GM12878 (cell line): ENCODE data around the gene FAM210A. TPM values are rescaled to one million over a fixed set of nuclear protein-coding genes. Genes with fewer than 3 reads are reported as not detected.

Source experiments
- BRCA1 ChIP-seq: IDR thresholded peaks from 2 replicates; pipeline ENCODE4 v1.6.1; 2011; ENCODE audit warnings: low read depth, low read length, improper control_type of control experiment
- EP300 ChIP-seq, 2 experiments: fragments of 150-350 bp in 1 of 2; IDR thresholded peaks; 2 replicates each; pipeline ENCODE4 v1.6.1; 2011 to 2012; ENCODE audit warnings: low read depth in 2 of 2, low read length in 2 of 2, borderline replicate concordance in 1 of 2, improper control_type of control experiment in 1 of 2, inconsistent platforms in 1 of 2; ENCODE audit not compliant: control insufficient read depth in 1 of 2
- ESRRA ChIP-seq: IDR thresholded peaks from 2 replicates; pipeline ENCODE4 v1.6.1; 2012; ENCODE audit warnings: mild to moderate bottlenecking, low read length, improper control_type of control experiment
- FOXM1 ChIP-seq: IDR thresholded peaks from 2 replicates; pipeline ENCODE4 v1.6.1; 2012; ENCODE audit warnings: low read depth, mild to moderate bottlenecking, inconsistent platforms, low read length, moderate library complexity
- KAT2A ChIP-seq: conservative IDR thresholded peaks from 2 replicates; pipeline ENCODE4 v1.6.1; 2011; ENCODE audit warnings: low read depth, low read length; ENCODE audit not compliant: control insufficient read depth
- MYB ChIP-seq: fragments of 150-350 bp; IDR thresholded peaks from 2 replicates; pipeline ENCODE4 v1.6.1; 2014; ENCODE audit warnings: mild to moderate bottlenecking, low read depth, low read length, borderline replicate concordance
- RBBP5 ChIP-seq: fragments of 200-600 bp; sonication (generic); conservative IDR thresholded peaks from 2 replicates; pipeline ENCODE4 v1.6.1; 2016
- RCOR1 ChIP-seq: conservative IDR thresholded peaks from 2 replicates; pipeline ENCODE4 v1.6.1; 2012; ENCODE audit warnings: low read depth, low read length, improper control_type of control experiment
- RELA ChIP-seq: fragments of 450-650 bp; IDR thresholded peaks from 2 replicates; pipeline ENCODE4 v1.8.0; 2014; ENCODE audit warnings: borderline replicate concordance; ENCODE audit not compliant: partially characterized antibody
- SIN3A ChIP-seq: IDR thresholded peaks from 2 replicates; pipeline ENCODE4 v1.6.1; 2012; ENCODE audit warnings: low read depth, low read length, improper control_type of control experiment
- SPI1 ChIP-seq: IDR thresholded peaks from 2 replicates; pipeline ENCODE4 v1.6.1; 2011; ENCODE audit warnings: low read depth, mild to moderate bottlenecking, low read length, moderate library complexity, borderline replicate concordance; ENCODE audit not compliant: insufficient read depth
- YBX1 ChIP-seq: fragments of 450-650 bp; IDR thresholded peaks from 2 replicates; pipeline ENCODE4 v1.6.1; 2016; ENCODE audit warnings: antibody characterized with exemption
- ZBED1 ChIP-seq: IDR thresholded peaks from 2 replicates; pipeline ENCODE4 v1.6.1; 2016; ENCODE audit warnings: borderline replicate concordance
- ZNF207 ChIP-seq: fragments of 450-650 bp; IDR thresholded peaks from 2 replicates; pipeline ENCODE4 v1.6.1; 2014; ENCODE audit warnings: antibody characterized with exemption, mild to moderate bottlenecking, borderline replicate concordance
- polyA plus RNA-seq, 11 experiments: library from polyadenylated mRNA; depleted of rRNA in 4 of 11; unstranded in 6 of 11; stranded (reverse) in 5 of 11; fragments of >200 nt; fragmentation: Nextera tagmentation in 4 of 11; fragmentation: Illumina TruSeq in 1 of 11; extraction: Ambion mirVana in 4 of 11; extraction: Trizol in 1 of 11; gene quantifications; 1 replicate in 1 of 11; 2 replicates in 10 of 11; pipeline versions ENCODE4 v1.2.1 to v1.2.3, GENCODE V29; 2011 to 2016; ENCODE audit warnings: inconsistent platforms in 2 of 11, missing spikeins in 2 of 11, low read depth in 1 of 11
- total RNA-seq, 4 experiments: library from RNA; depleted of rRNA in 3 of 4; stranded (reverse); fragments of >200 nt in 3 of 4; fragmentation: Illumina TruSeq in 1 of 4; extraction: Trizol in 1 of 4; gene quantifications; 2 replicates each; pipeline versions ENCODE4 v1.2.1 to v1.2.3, GENCODE V29; 2013 to 2021
- TF ChIP-seq, protein P1 (sequence below): fragments of 450-650 bp; IDR thresholded peaks from 2 replicates; pipeline ENCODE4 v1.6.1; 2017; ENCODE audit warnings: mild to moderate bottlenecking, low read depth, inconsistent platforms; ENCODE audit not compliant: poor library complexity, severe bottlenecking
- TF ChIP-seq, protein P2 (sequence below): fragments of 450-650 bp; IDR thresholded peaks from 2 replicates; pipeline ENCODE4 v1.6.1; 2017; ENCODE audit warnings: antibody characterized with exemption, mild to moderate bottlenecking, moderate library complexity
- TF ChIP-seq, protein P3 (sequence below): IDR thresholded peaks from 2 replicates; pipeline ENCODE4 v1.6.1; 2011; ENCODE audit warnings: low read depth, low read length, improper control_type of control experiment, borderline replicate concordance
- TF ChIP-seq, protein P4 (sequence below): IDR thresholded peaks from 2 replicates; pipeline ENCODE4 v1.6.1; 2012; ENCODE audit warnings: low read depth, low read length, improper control_type of control experiment

FAM210A gene
- total and polyA plus RNA-seq, 10 of the 15 experiments (the other 5 are each of a cell fraction or from before 2014, with no cell fraction given), result 10.3 to 56.3 (median 17.7) TPM

DNA sequence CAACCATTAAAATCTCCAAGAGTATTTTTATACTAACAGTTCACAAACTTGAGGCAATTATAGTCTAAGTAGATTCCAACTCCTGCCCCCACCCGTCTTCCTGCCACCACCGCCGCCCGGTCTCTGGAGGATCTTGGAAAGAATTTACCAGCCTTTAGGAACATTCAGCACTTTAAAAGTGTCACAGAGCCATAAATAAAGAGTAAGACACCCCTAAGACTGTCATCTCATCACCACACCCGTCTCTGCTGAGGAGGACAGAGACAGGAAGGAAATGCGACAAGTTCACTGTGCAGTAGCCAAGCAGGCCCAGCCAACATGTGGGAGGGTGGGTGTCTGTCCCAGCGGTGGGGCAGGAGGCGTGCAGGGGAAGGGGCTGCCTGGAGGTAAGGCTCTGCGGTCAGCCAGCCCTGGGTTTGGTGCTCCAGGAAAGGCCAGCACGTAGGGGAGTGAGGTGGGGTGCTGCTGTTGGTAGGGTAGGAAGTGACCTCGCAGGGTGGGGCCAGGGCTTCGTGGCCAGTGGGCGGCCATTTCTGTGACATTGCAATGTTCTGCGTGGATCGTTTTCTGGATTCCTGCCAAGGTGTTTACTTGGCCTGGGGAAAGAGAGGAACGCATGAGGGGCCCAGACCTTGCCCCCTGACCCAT is 111.6 kb downstream of the FAM210A start (continued):
- TF ChIP-seq, protein P1, sequence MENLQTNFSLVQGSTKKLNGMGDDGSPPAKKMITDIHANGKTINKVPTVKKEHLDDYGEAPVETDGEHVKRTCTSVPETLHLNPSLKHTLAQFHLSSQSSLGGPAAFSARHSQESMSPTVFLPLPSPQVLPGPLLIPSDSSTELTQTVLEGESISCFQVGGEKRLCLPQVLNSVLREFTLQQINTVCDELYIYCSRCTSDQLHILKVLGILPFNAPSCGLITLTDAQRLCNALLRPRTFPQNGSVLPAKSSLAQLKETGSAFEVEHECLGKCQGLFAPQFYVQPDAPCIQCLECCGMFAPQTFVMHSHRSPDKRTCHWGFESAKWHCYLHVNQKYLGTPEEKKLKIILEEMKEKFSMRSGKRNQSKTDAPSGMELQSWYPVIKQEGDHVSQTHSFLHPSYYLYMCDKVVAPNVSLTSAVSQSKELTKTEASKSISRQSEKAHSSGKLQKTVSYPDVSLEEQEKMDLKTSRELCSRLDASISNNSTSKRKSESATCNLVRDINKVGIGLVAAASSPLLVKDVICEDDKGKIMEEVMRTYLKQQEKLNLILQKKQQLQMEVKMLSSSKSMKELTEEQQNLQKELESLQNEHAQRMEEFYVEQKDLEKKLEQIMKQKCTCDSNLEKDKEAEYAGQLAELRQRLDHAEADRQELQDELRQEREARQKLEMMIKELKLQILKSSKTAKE, result no peak
- TF ChIP-seq, protein P2, sequence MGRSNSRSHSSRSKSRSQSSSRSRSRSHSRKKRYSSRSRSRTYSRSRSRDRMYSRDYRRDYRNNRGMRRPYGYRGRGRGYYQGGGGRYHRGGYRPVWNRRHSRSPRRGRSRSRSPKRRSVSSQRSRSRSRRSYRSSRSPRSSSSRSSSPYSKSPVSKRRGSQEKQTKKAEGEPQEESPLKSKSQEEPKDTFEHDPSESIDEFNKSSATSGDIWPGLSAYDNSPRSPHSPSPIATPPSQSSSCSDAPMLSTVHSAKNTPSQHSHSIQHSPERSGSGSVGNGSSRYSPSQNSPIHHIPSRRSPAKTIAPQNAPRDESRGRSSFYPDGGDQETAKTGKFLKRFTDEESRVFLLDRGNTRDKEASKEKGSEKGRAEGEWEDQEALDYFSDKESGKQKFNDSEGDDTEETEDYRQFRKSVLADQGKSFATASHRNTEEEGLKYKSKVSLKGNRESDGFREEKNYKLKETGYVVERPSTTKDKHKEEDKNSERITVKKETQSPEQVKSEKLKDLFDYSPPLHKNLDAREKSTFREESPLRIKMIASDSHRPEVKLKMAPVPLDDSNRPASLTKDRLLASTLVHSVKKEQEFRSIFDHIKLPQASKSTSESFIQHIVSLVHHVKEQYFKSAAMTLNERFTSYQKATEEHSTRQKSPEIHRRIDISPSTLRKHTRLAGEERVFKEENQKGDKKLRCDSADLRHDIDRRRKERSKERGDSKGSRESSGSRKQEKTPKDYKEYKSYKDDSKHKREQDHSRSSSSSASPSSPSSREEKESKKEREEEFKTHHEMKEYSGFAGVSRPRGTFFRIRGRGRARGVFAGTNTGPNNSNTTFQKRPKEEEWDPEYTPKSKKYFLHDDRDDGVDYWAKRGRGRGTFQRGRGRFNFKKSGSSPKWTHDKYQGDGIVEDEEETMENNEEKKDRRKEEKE, result no peak
- TF ChIP-seq RBBP5, result no peak
- TF ChIP-seq BRCA1, result no peak
- TF ChIP-seq ESRRA, result no peak
- TF ChIP-seq FOXM1, result no peak
- TF ChIP-seq, protein P3, sequence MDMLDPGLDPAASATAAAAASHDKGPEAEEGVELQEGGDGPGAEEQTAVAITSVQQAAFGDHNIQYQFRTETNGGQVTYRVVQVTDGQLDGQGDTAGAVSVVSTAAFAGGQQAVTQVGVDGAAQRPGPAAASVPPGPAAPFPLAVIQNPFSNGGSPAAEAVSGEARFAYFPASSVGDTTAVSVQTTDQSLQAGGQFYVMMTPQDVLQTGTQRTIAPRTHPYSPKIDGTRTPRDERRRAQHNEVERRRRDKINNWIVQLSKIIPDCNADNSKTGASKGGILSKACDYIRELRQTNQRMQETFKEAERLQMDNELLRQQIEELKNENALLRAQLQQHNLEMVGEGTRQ, result no peak
- TF ChIP-seq ZBED1, result no peak
- no peak; the same call in 1 of the 2 replicates for TF ChIP-seq SPI1
- TF ChIP-seq RCOR1, result 0 out of 2 replicates have a peak, but pooled peaks have one; percentile 15
- TF ChIP-seq ZNF207, result no peak
- TF ChIP-seq EP300 (IDR thresholded peaks at IDR 0.05; ENCODE audit: borderline replicate concordance in 1 of 2, control insufficient read depth in 1 of 2, low read depth in 2 of 2, low read length in 2 of 2), result peak; percentile 4 to 27; a peak in 1 of 4 replicates
- peak; percentile 16; the same call in 1 of the 2 replicates for TF ChIP-seq SIN3A
- TF ChIP-seq RELA, result no peak
- no peak for TF ChIP-seq YBX1
- no peak for TF ChIP-seq KAT2A
- TF ChIP-seq MYB, result 0 out of 2 replicates have a peak, but pooled peaks have one; percentile 42
- TF ChIP-seq, protein P4, sequence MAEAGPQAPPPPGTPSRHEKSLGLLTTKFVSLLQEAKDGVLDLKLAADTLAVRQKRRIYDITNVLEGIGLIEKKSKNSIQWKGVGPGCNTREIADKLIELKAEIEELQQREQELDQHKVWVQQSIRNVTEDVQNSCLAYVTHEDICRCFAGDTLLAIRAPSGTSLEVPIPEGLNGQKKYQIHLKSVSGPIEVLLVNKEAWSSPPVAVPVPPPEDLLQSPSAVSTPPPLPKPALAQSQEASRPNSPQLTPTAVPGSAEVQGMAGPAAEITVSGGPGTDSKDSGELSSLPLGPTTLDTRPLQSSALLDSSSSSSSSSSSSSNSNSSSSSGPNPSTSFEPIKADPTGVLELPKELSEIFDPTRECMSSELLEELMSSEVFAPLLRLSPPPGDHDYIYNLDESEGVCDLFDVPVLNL, result no peak
